Stimulated activated CD8-positive, alpha-beta memory T cell treated with anti-CD3 and anti-CD28 coated beads, Interleukin-2, amount 100 ng/mL, for 1 hour (primary cell): ENCODE data around the gene ADH7.
"Not testable (repeated sequence)": the region's sequence is repeated elsewhere in the genome, so short reads cannot be mapped to it uniquely, and the experiment has no call there.

Experiments
- DNase-seq, 2 donors: peaks; one replicate each; pipeline ENCODE4 v3.0.0-alpha.2; 2020; ENCODE audit warnings: low read depth in 2 of 2

Gene ADH7

DNA sequence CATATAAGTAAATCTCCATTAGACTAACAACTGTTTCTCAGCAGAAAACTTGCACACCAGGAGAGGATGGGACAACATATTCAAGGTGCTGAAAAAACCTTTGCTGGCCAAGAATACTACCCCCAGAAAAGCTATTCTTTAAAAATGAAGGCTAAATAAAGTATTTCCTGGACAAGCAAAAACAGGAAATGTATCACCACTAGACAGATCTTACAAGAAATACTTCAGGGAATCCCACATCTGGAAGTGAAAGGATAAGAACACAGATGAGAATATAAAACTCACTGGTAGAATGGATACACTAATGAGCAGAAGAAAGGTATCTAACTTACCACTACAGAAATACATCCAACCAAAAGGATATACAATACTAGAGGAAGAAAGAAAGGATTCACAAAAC, 55.6 kb downstream of the ADH7 start:
- no peak for DNase-seq

DNA sequence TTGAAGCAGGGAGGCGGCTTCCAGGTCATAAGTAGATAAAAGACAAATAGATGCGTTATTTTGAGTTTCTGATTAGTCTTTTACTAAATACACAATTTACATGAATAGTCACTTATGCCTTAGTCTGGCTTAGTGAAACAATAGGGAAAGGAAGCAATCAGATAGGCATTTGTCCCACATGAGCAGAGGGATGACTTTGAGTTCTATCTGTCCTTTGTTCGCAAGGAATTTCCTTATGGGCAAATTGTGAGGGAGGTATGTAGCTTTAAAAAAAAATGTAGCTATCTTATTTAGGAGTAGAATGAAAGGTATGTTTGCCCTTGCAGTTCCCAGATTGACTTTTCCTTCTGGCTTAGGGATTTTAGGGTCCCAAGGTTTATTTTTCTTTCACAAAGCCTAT, 56.3 kb downstream of the ADH7 start:
- no peak for DNase-seq

DNA sequence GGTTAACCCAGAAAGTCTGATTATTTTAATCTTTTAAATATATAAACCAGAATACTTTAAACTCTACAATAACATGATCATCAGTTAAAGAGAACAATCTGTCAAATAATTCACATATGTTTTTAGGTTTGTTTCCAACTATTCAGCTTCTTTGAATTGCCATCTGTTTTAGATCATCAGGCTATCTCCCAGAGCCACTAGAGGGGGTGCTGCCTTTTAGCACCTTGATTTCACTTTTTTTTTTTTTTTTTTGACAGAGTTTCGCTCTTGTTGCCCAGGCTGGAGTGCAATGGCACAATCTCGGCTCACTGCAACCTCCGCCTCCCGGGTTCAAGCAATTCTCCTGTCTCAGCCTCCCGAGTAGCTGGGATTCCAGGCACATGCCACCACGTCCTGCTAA, 57.8 kb downstream of the ADH7 start:
- not testable (repeated sequence) for DNase-seq

- not testable (repeated sequence) for DNase-seq
Measured at GRCh38 chr4:99372464-99372863, 62.7 kb downstream of the ADH7 start.

- not testable (repeated sequence) for DNase-seq
Measured at GRCh38 chr4:99367817-99368216, 67.3 kb downstream of the ADH7 start.

DNA sequence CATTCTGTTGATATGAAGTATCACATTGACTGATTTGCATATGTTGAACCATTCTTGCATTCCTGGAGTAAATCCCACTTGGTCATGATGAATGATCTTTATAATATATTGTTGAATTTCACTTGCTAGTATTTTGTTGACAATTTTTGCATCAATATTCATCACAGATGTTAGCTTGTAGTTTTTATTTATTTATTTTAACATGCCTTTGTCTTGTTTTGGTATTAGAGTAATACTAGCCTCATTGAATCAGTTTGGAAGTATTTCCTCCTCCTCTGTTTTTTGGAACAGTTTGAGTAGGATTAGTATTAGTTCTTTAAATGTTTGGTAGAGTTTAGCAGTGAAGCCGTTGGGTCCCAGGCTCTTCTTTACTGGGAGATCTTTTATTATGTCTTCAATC, 68.7 kb downstream of the ADH7 start:
- DNase-seq, result no peak

DNA sequence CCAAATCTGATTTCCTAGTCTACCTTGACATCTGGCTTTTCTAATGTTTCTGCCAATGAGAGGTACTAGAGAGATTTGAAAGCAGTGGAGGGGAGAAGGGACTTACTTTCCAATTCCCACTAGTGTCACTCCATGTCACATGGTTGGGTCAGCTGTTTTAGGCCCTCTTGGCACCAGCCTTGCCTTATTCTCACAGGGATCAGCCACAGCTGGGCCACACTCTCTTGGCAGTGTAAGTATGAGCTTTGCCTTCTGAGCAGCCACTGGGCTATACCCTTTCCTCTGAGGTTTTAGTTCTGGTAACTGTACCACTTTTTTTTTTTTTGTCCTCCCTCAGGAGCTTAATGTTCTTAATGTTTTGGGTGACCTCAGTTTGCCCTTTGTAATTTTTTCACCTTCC, 72.4 kb downstream of the ADH7 start:
- DNase-seq, result no peak
